HG02884 (cell line): Measurements from ENCODE around the gene STK10.

Experiments used
- ATAC-seq: cut with Tn5 transposase; IDR thresholded peaks from one replicate; pipeline ENCODE4 v1.9.1; 2021; ENCODE audit warnings: mild to moderate bottlenecking, moderate library complexity; ENCODE audit not compliant: unreplicated experiment

Gene STK10

DNA sequence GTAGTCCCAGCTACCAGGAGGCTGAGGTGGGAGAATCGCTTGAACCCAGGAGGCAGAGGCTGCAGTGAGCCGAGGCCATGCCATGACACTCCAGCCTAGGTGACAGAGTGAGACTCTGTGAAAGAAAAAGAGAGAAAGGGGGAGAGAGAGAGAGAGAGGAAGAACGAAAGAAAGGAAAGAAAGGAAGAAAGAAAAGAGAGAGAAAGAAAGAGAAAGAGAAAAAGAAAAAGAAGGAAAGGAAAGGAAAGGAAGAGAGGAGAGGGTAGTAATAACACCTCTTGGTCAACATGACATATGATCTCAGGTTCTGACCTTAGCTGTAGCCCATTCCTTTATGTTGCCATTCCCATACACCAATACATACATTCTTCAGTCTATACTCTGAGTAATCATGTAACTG is 195.7 kb downstream of the STK10 start:
- ATAC-seq, result no peak
